K562 (cell line): ENCODE measurements around the gene MYL5. TPM values are rescaled to one million over a fixed set of nuclear protein-coding genes. Genes with fewer than 3 reads are reported as not detected.

Experiments used
- DLX4 ChIP-seq: fragments of 250-450 bp; sonication (Bioruptor Pico); IDR thresholded peaks from 2 replicates; pipeline ENCODE4 v1.6.1; 2021; ENCODE audit warnings: mild to moderate bottlenecking
- FOXA1 ChIP-seq: fragments of 450-650 bp; IDR thresholded peaks from 2 replicates; pipeline ENCODE4 v1.6.1; 2016; ENCODE audit warnings: mild to moderate bottlenecking, borderline replicate concordance
- GABPB2 ChIP-seq: fragments of 250-450 bp; sonication (Bioruptor Pico); conservative IDR thresholded peaks from 2 replicates; pipeline ENCODE4 v1.5.1; 2021; ENCODE audit warnings: mild to moderate bottlenecking
- ID3 ChIP-seq, 2 experiments: fragments of 250-450 bp in 1 of 2; fragments of 450-650 bp in 1 of 2; sonication (Bioruptor Pico) in 1 of 2; IDR thresholded peaks; 2 replicates each; pipeline versions ENCODE4 v1.6.1 to v1.8.0; 2016 to 2021; ENCODE audit warnings: mild to moderate bottlenecking in 2 of 2, moderate library complexity in 2 of 2, missing compliant biosample characterization in 1 of 2, missing genetic modification characterization in 1 of 2
- MECOM ChIP-seq: fragments of 250-450 bp; sonication (Bioruptor Pico); IDR thresholded peaks from 2 replicates; pipeline ENCODE4 v1.8.0; 2022; ENCODE audit warnings: inconsistent platforms
- ZBTB7A ChIP-seq: IDR thresholded peaks from 2 replicates; pipeline ENCODE4 v1.6.1; 2011; ENCODE audit warnings: low read depth, mild to moderate bottlenecking, low read length, moderate library complexity, borderline replicate concordance; ENCODE audit not compliant: control insufficient read depth
- ZNF3 ChIP-seq: fragments of 250-450 bp; sonication (Bioruptor Pico); IDR thresholded peaks from 2 replicates; pipeline ENCODE4 v1.5.0; 2021; ENCODE audit warnings: mild to moderate bottlenecking, moderate library complexity
- polyA plus RNA-seq, 8 experiments: library from polyadenylated mRNA; depleted of rRNA in 4 of 8; stranded (reverse) in 5 of 8; unstranded in 3 of 8; fragments of >200 nt; fragmentation: Nextera tagmentation in 2 of 8; fragmentation: Illumina TruSeq in 1 of 8; extraction: Ambion mirVana in 2 of 8; extraction: Trizol in 1 of 8; gene quantifications; 2 replicates each; pipeline versions ENCODE4 v1.2.1 to v1.2.3, GENCODE V29; 2011 to 2014; ENCODE audit warnings: inconsistent platforms in 1 of 8, missing spikeins in 1 of 8
- total RNA-seq, 7 experiments: library from RNA; depleted of rRNA in 6 of 7; stranded (reverse); fragments of >200 nt in 6 of 7; fragmentation: Illumina TruSeq in 2 of 7; extraction: Trizol in 2 of 7; gene quantifications; 2 replicates each; pipeline versions ENCODE4 v1.2.1 to v1.2.3, GENCODE V29; 2011 to 2021; ENCODE audit warnings: low replicate concordance in 1 of 7

MYL5 gene
- total and polyA plus RNA-seq, 9 of the 15 experiments (the other 6 are each of a cell fraction or from before 2014, with no cell fraction given): 1.4 to 10.0 (median 4.1) TPM

GRCh38 chr4:683982-684622 lies 9.8 kb downstream of the MYL5 start (continued):
- peak; percentile 88 for TF ChIP-seq ZBTB7A
- no peak for TF ChIP-seq DLX4 (CRISPR knock-in tag)
- TF ChIP-seq FOXA1: no peak
- no peak for TF ChIP-seq ZNF3 (CRISPR knock-in tag)
- no peak for TF ChIP-seq MECOM (CRISPR knock-in tag)
- no peak for TF ChIP-seq ID3 (CRISPR knock-in tag; IDR thresholded peaks at IDR 0.05)
- 0 out of 2 replicates have a peak, but pooled peaks have one; percentile 33 for TF ChIP-seq ID3 (tag; IDR thresholded peaks at IDR 0.05)
- TF ChIP-seq GABPB2 (CRISPR knock-in tag): no peak
